Activated T-helper 1 cell treated with anti-CD3 and anti-CD28 coated beads, Interleukin-12 subunit alpha, Interleukin-12 subunit beta, Interleukin-2, Interleukin-4 antibody, amounts not matched to agents 30 ng/mL and 10 ng/mL and 1 ng/mL, durations not matched to agents 14 hours and 24 hours and 36 hours (primary cell): ENCODE data around the gene ST3GAL3. TPM values are rescaled to one million over a fixed set of nuclear protein-coding genes. Genes with fewer than 3 reads are reported as not detected.

Experiments used
- DNase-seq: peaks from one replicate; pipeline ENCODE4 v3.0.0; 2021; ENCODE audit warnings: low spot score
- H3K27ac Mint-ChIP-seq: one replicate; pipeline ENCODE4 v1.8.0; 2021; ENCODE audit warnings: mild to moderate bottlenecking, mixed read lengths
- H3K27me3 Mint-ChIP-seq: one replicate; pipeline ENCODE4 v1.8.0; 2022; ENCODE audit warnings: mild to moderate bottlenecking, moderate library complexity, mixed read lengths; ENCODE audit not compliant: insufficient read depth
- H3K36me3 Mint-ChIP-seq: one replicate; pipeline ENCODE4 v1.8.0; 2021; ENCODE audit warnings: low read depth, mixed read lengths
- H3K4me1 Mint-ChIP-seq: one replicate; pipeline ENCODE4 v1.8.0; 2021; ENCODE audit warnings: low read depth, mixed read lengths
- H3K4me3 Mint-ChIP-seq: one replicate; pipeline ENCODE4 v1.8.0; 2021; ENCODE audit warnings: mild to moderate bottlenecking, moderate library complexity, mixed read lengths
- H3K9me3 Mint-ChIP-seq: one replicate; pipeline ENCODE4 v1.8.0; 2021; ENCODE audit warnings: mixed read lengths
- intact Hi-C: fragments of 100-400 bp; cut with micrococcal nuclease; formaldehyde crosslinking; loops from one replicate; pipeline ENCODE4 v1.15.1; 2024
- total RNA-seq: library from RNA; stranded (reverse); gene quantifications from 2 replicates; pipeline ENCODE4 v1.2.3, GENCODE V29; 2022

ST3GAL3 gene
- total RNA-seq, 1 donor from 2014 or later: 19.0 TPM

DNA sequence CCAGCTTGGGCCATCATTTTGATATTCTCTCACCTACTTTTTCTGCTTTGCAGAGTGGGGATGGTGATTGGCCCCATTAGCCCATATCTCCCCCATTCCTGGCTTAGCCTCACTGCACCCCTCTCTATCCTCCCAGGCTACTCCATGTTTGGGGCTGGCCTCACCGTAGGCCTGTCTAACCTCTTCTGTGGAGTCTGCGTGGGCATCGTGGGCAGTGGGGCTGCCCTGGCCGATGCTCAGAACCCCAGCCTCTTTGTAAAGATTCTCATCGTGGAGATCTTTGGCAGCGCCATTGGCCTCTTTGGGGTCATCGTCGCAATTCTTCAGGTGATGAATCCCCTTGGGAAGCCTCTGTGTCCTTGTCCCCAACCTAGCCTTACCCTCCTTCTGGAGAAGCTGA is 269.6 kb downstream of the ST3GAL3 start:
- intact Hi-C loops: loop anchor here (10.0 kb wide), 1 partner anchor 612 kb away; the partner anchor contains the start of gene ELOVL1
- H3K9me3 Mint-ChIP-seq: no peaks in the 10 kb centered on the region
- H3K36me3 Mint-ChIP-seq: peaks cover 43% of the 10 kb centered on the region
- H3K4me1 Mint-ChIP-seq: peaks cover 58% of the 10 kb centered on the region
- H3K27ac Mint-ChIP-seq: no peak overlapping the region
- peaks cover 1% of the 10 kb centered on the region for H3K27me3 Mint-ChIP-seq
- DNase-seq: no peak
- H3K4me3 Mint-ChIP-seq: peak overlapping the region; percentile 85

DNA sequence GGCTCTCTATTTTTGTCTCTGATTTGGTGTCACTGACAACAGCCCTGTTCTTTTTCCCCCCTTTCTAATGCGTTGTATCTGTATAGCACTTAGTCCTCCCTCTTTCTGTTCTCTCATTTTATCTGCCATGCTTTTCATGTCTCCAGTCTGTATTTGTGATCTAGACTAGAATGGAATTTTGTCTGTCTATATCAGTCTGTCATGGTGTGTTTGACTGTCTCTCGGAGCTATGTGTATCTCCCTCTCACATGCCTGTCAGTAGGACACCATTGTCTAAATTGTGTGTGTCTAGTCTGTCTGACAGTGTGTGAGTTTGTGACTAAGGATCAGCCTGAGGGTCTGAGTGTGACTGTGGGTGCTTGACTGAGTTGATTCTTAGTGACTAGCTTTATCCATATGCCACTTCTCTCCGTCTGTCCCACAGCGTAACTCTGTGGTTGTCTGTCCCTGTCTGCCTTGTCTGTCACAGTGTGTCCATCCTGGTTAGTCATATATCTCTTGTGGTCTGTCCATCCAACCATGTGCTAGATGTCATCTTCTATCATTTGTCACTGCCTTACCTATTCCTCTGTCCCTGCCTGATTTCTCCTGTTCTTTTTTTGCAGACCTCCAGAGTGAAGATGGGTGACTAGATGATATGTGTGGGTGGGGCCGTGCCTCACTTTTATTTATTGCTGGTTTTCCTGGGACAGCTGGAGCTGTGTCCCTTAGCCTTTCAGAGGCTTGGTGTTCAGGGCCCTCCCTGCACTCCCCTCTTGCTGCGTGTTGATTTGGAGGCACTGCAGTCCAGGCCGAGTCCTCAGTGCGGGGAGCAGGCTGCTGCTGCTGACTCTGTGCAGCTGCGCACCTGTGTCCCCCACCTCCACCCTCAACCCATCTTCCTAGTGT is 270.3 kb downstream of the ST3GAL3 start:
- Mint-ChIP-seq H3K36me3 (peaks cover 38% of the 10 kb centered on the region), H3K9me3 (no peaks in the 10 kb centered on the region), H3K27me3 (peaks cover 1% of the 10 kb centered on the region), H3K27ac (no peak overlapping the region), H3K4me3 (peak overlapping the region; percentile 85), H3K4me1 (peaks cover 58% of the 10 kb centered on the region)
- intact Hi-C loops: loop anchor here (10.0 kb wide), 1 partner anchor 613 kb away; the partner anchor contains the start of gene ELOVL1
- DNase-seq: no peak

DNA sequence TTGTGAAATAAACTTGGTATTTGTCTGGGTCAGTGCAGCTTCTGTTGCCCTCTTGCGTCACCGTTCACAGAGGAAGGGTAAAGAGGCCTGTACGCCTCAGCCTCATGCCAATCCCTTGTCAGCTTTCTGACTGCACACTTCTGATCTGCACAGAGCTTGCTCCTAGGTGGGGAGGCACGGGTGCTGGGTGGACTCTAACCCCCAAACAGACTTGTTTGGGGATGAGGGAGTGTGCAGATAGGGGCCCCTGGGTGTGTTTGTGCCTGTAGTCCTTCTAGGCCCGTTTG is 270.9 kb downstream of the ST3GAL3 start:
- Mint-ChIP-seq H3K36me3 (peaks cover 35% of the 10 kb centered on the region), H3K27ac (no peak overlapping the region), H3K4me1 (peaks cover 56% of the 10 kb centered on the region), H3K4me3 (peak overlapping the region; percentile 85), H3K27me3 (peaks cover 1% of the 10 kb centered on the region), H3K9me3 (no peaks in the 10 kb centered on the region)
- DNase-seq: no peak
- intact Hi-C loops: loop anchor here (10.0 kb wide), 1 partner anchor 613 kb away; the partner anchor contains the start of gene ELOVL1

DNA sequence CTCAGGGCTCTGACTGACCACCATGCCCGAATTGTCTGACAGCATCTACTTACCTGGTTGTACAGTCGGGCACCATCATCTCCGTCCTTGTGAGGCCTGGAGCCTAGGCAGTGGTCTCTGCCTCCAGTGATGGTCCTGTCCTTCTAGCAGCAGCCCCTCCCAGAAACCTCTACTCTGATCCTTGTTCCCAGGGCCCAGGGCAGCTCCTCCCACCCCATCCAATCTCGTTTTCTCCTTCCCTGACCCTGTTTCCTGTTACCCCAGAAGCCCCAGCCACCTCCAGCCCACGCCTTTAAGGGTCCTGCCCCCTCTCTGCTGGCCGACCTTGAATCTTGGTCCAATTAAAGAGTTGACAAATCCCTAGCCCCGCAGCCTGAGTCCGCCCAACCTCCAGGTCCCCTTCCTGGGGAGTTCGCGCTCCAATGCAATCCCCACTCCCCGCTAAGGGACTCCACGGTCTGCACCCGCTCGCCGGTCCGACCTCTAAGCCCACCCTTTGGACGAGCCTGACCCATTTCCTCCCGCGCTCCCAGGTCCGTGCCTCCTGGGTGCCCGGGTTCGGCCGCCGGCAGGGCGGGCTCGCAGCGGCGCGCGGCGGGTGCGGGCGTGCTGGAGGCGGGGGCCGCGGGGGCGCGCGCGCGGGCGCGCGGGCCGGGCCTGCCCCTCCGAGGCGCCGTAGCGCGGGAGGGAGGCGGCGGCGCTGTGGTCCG is 271.4 kb downstream of the ST3GAL3 start, which contains the start of gene B4GALT2:
Gene B4GALT2, plus strand, starts transcription at position 660 of the 710 bp plus-strand sequence. CDS start 1,951 bp downstream, outside the sequence.
- Mint-ChIP-seq H3K4me3 (peak within 1 kb of the TSS; percentile 90), H3K27ac (peak within 1 kb of the TSS; percentile 86), H3K27me3 (peaks cover 1% of the 10 kb centered on the region), H3K36me3 (peaks cover 31% of the 10 kb centered on the region), H3K4me1 (peaks cover 51% of the 10 kb centered on the region), H3K9me3 (no peaks in the 10 kb centered on the region)
- DNase-seq: peak; percentile 30
- intact Hi-C loops: loop anchor here (10.0 kb wide), 1 partner anchor 614 kb away; the partner anchor contains the start of gene ELOVL1

DNA sequence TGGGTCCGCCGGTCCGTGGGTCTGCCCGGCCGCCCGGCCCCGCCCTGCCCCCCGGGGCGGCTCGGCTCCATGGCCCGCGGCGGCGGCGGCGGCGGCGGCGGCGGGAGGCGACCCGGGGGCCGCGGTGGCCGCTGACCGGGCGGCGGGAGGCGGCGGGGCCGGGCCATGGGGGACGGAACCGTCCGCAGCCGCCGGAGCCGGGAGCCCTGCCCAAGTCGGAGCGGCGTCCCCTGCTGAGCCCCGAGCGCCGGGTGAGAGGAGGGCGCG is 271.9 kb downstream of the ST3GAL3 start:
- intact Hi-C loops: loop anchor here (10.0 kb wide), 1 partner anchor 614 kb away; the partner anchor contains the start of gene ELOVL1
- H3K4me3 Mint-ChIP-seq: no peak overlapping the region

DNA sequence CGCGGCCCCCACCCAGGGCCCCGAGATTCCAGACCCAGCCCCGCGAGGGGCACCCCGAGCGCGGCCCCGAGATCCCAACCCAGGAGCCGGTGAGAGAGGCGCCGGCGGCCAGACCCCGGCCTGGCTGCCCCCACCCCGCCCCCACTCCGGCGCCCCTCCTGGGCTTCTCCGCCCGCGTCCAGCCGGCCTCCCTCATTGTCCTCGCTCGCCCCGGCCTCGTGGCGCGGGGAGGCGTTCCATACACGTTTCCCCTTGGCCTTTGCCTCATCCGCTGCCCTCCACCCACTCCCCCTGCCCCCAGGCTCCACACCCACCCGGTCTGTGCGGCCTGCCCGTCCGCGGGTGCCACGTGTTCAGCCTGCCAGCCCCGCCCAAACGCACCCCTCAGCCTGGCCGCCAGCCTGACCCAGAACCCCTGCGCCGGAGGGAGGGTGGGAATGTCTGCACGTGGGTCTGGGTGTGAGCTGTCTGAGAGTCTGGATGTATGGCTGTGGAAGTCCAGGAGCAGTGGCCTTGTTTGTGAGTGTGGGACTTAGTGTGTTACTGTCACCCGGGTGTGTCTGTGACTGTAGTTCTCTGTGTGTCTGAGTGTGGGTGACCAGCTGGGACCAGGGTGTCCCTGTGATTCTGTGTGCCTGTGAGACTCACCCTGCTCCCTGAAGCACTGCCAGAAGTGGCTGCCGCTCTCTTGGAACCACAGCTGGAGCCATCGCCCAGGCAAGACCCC is 272.4 kb downstream of the ST3GAL3 start:
- H3K27me3 Mint-ChIP-seq: no peaks in the 10 kb centered on the region
- peak overlapping the region; percentile 86 for H3K27ac Mint-ChIP-seq
- peaks cover 26% of the 10 kb centered on the region for H3K36me3 Mint-ChIP-seq
- DNase-seq: no peak
- H3K9me3 Mint-ChIP-seq: no peaks in the 10 kb centered on the region
- peak overlapping the region; percentile 90 for H3K4me3 Mint-ChIP-seq
- intact Hi-C loops: loop anchor here (10.0 kb wide), 1 partner anchor 615 kb away; the partner anchor contains the start of gene ELOVL1
- peaks cover 43% of the 10 kb centered on the region for H3K4me1 Mint-ChIP-seq

More for the DNA sequence above, 271.9 kb downstream of the ST3GAL3 start:
- no peaks in the 10 kb centered on the region for H3K9me3 Mint-ChIP-seq
- H3K27ac Mint-ChIP-seq: no peak overlapping the region
- peaks cover 1% of the 10 kb centered on the region for H3K27me3 Mint-ChIP-seq
- peaks cover 27% of the 10 kb centered on the region for H3K36me3 Mint-ChIP-seq
- DNase-seq: no peak
- peaks cover 46% of the 10 kb centered on the region for H3K4me1 Mint-ChIP-seq

DNA sequence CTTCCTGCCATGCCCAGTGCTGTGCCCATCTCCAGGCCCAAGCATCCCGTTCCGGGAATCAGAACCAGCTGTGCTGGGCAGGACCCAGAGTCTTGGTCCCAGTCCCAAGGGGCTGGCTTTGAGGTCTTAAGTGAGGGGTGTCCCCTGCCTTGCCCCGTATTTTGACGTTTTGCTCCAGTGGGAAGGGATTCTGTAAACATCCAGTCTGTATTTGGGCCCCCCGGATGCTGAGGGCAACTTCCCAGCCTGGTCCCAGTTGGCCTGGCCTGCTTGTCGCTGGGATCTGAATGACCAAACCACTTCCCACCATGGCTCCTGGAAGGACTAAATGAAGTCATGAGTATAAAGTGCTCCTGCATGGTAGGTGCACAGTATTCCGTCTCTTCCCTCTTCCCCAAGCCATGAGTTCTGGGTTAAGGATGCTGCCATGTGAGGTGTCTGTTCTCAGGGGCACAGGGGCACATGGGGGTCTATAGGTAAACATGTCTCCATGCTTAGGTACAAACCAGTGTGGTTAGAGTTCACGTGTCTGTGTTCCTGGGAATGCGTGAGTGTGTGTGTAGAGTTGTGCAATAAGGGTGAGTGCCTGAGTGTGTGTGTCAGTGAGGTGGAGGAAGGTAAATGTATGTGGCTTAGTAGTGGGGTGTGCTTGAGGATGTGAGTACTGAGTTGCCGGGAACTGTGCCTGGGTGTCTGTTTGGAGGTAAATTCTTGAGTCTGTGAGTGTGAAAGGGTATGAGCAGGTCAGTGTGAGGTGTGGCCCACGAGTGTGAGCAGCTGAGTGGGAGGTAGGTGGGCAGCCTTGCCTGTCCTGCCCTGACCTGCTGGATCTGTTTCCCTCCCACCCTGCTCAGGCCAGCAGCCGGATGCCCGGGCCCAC is 273.2 kb downstream of the ST3GAL3 start:
- H3K27me3 Mint-ChIP-seq: no peaks in the 10 kb centered on the region
- H3K36me3 Mint-ChIP-seq: peaks cover 27% of the 10 kb centered on the region
- H3K4me1 Mint-ChIP-seq: peaks cover 43% of the 10 kb centered on the region
- intact Hi-C loops: no loop called here
- peak overlapping the region; percentile 86 for H3K27ac Mint-ChIP-seq
- no peak for DNase-seq
- peak overlapping the region; percentile 90 for H3K4me3 Mint-ChIP-seq
- H3K9me3 Mint-ChIP-seq: no peaks in the 10 kb centered on the region

Other genes with a start within 250 kb of the ST3GAL3 start
- 0.69 and 0.93 TPM in 2 replicates for gene PTPRF, start 176.7 kb upstream of the ST3GAL3 start, total RNA-seq
- 29.2 and 31.3 TPM in 2 replicates for gene KDM4A, start 57.4 kb upstream of the ST3GAL3 start, total RNA-seq
- gene ARTN, start 226.3 kb downstream of the ST3GAL3 start, total RNA-seq: 0.24 and 0.88 TPM in 2 replicates
- 28.6 and 33.9 TPM in 2 replicates for gene IPO13, start 239.4 kb downstream of the ST3GAL3 start, total RNA-seq